A673 (cell line): Measurements from ENCODE around the gene RRAGD.

ENCODE experiments used
- CTCF ChIP-seq: fragments of 300-800, 200-600 bp; sonication (generic); conservative IDR thresholded peaks from 2 replicates; pipeline ENCODE4 v1.5.1; 2017; ENCODE audit warnings: low read depth, mild to moderate bottlenecking, antibody characterized with exemption, low read length, moderate library complexity, mixed read lengths
- EZH2 ChIP-seq: fragments of 200-600 bp; sonication (generic); IDR thresholded peaks from 2 replicates; pipeline ENCODE4 v1.6.1; 2017; ENCODE audit warnings: borderline replicate concordance, low read depth, mild to moderate bottlenecking, mixed read lengths, antibody characterized with exemption, low read length; ENCODE audit not compliant: poor library complexity, severe bottlenecking

GRCh38 chr6:89432875-89433251 is 20.8 kb upstream of the RRAGD start, which contains the start of gene ANKRD6:
- TF ChIP-seq CTCF (peak; percentile 70), EZH2 (no peak)
